MM.1S (cell line): Measurements from ENCODE around the gene MMP13.

Experiments
- DNase-seq: peaks from one replicate; pipeline ENCODE4 v3.0.0-alpha.2; 2015
- H2AFZ ChIP-seq: fragments of 300-600 bp; sonication (generic); 2 replicates; pipeline ENCODE4 v1.6.0; 2016; ENCODE audit warnings: antibody characterized with exemption, low read length
- H3F3A ChIP-seq: fragments of 300-600 bp; sonication (generic); 2 replicates; pipeline ENCODE4 v1.6.1; 2016; ENCODE audit warnings: mild to moderate bottlenecking, antibody characterized with exemption, low read length, moderate library complexity, mixed read lengths; ENCODE audit not compliant: insufficient read depth
- H3K27ac ChIP-seq: fragments of 300-600 bp; sonication (generic); 2 replicates; pipeline ENCODE4 v1.5.1; 2016; ENCODE audit warnings: mild to moderate bottlenecking, low read length
- H3K27me3 ChIP-seq: fragments of 300-600 bp; sonication (generic); replicated peaks from 2 replicates; pipeline ENCODE4 v1.6.0; 2016; ENCODE audit warnings: low read length; ENCODE audit not compliant: insufficient read depth
- H3K36me3 ChIP-seq: fragments of 300-600 bp; sonication (generic); replicated peaks from 2 replicates; pipeline ENCODE4 v1.6.1; 2016; ENCODE audit warnings: mild to moderate bottlenecking, low read length, mixed read lengths; ENCODE audit not compliant: insufficient read depth
- H3K4me1 ChIP-seq: fragments of 300-600 bp; sonication (generic); 2 replicates; pipeline ENCODE4 v1.6.1; 2016; ENCODE audit warnings: low read length, mixed read lengths
- H3K4me2 ChIP-seq: fragments of 300-600 bp; sonication (generic); 2 replicates; pipeline ENCODE4 v1.6.0; 2016; ENCODE audit warnings: low read depth, low read length
- H3K4me3 ChIP-seq: fragments of 300-600 bp; sonication (generic); 2 replicates; pipeline ENCODE4 v1.5.1; 2016; ENCODE audit warnings: low read length, mixed read lengths
- H3K79me2 ChIP-seq: fragments of 300-600 bp; sonication (generic); 2 replicates; pipeline ENCODE4 v1.6.1; 2016; ENCODE audit warnings: mixed run types, low read length, mixed read lengths
- H3K9ac ChIP-seq: fragments of 300-600 bp; sonication (generic); 2 replicates; pipeline ENCODE4 v1.6.1; 2016; ENCODE audit warnings: low read length, mixed read lengths
- H3K9me2 ChIP-seq: fragments of 300-600 bp; sonication (generic); replicated peaks from 2 replicates; pipeline ENCODE4 v1.6.1; 2016; ENCODE audit warnings: mild to moderate bottlenecking, low read length, mixed read lengths; ENCODE audit not compliant: insufficient read depth
- H3K9me3 ChIP-seq: fragments of 300-600 bp; sonication (generic); replicated peaks from 2 replicates; pipeline ENCODE4 v1.6.1; 2016; ENCODE audit warnings: mild to moderate bottlenecking, low read length, mixed read lengths; ENCODE audit not compliant: insufficient read depth
- H4K20me1 ChIP-seq: fragments of 300-600 bp; sonication (generic); 2 replicates; pipeline ENCODE4 v1.6.1; 2016; ENCODE audit warnings: mild to moderate bottlenecking, low read length, moderate library complexity, mixed read lengths; ENCODE audit not compliant: insufficient read depth
- EZH2 ChIP-seq: fragments of 300-600 bp; sonication (generic); optimal IDR thresholded peaks from 2 replicates; pipeline ENCODE3; 2017; ENCODE audit warnings: low read depth, mild to moderate bottlenecking, antibody characterized with exemption, low read length, mixed read lengths
- EZH2phosphoT487 ChIP-seq: fragments of 300-600 bp; sonication (generic); IDR thresholded peaks from 2 replicates; pipeline ENCODE4 v1.6.1; 2018; ENCODE audit warnings: antibody characterized with exemption, low read length
- TF ChIP-seq, protein P1 (sequence below): fragments of 300-600 bp; sonication (generic); IDR thresholded peaks from 2 replicates; pipeline ENCODE4 v1.5.1; 2016; ENCODE audit warnings: antibody characterized with exemption, low read length, mixed read lengths

The MMP13 gene

GRCh38 chr11:102925988-102926387 is 29.5 kb downstream of the MMP13 start:
- Histone ChIP-seq H3K79me2 (no peaks in the 10 kb centered on the region), H3K9ac (no peak overlapping the region), H3K27me3 (no peaks in the 10 kb centered on the region), H3K4me2 (no peak overlapping the region), H3K9me2 (no peaks in the 10 kb centered on the region), H3K4me1 (no peaks in the 10 kb centered on the region), H3K9me3 (no peaks in the 10 kb centered on the region), H3K36me3 (no peaks in the 10 kb centered on the region), H4K20me1 (no peaks in the 10 kb centered on the region), H3F3A (no peaks in the 10 kb centered on the region), H3K4me3 (no peak overlapping the region), H2AFZ (no peak overlapping the region), H3K27ac (no peak overlapping the region)
- no peak for DNase-seq
- TF ChIP-seq, protein P1, sequence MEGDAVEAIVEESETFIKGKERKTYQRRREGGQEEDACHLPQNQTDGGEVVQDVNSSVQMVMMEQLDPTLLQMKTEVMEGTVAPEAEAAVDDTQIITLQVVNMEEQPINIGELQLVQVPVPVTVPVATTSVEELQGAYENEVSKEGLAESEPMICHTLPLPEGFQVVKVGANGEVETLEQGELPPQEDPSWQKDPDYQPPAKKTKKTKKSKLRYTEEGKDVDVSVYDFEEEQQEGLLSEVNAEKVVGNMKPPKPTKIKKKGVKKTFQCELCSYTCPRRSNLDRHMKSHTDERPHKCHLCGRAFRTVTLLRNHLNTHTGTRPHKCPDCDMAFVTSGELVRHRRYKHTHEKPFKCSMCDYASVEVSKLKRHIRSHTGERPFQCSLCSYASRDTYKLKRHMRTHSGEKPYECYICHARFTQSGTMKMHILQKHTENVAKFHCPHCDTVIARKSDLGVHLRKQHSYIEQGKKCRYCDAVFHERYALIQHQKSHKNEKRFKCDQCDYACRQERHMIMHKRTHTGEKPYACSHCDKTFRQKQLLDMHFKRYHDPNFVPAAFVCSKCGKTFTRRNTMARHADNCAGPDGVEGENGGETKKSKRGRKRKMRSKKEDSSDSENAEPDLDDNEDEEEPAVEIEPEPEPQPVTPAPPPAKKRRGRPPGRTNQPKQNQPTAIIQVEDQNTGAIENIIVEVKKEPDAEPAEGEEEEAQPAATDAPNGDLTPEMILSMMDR = no peak
- TF ChIP-seq EZH2phosphoT487 (no peak), EZH2 (no peak)

DNA sequence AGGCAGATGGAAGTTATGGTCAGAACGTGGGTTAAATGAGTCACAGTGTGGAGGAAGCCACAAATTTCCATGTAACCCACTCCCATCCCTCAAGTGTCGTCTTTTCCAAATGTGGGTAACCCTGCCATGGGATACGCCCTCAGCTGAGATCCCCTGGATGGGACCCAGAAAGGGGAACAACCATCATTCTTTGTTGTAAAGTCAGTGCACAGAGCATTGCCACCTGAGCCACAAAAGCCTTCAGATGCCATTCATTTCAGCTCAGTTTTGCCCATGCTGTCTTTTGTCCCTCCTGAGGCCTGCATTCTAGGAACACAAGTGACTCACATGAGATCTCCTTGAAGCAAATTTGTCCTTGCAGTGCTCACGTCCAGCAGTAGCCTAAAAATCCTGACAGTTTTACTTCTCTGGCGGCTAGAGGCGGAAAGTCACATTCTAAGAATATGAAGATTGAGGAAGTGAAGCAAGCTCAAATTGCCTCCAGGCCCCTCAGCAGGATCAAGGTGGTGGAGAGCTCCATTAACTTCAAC is 30.6 kb downstream of the MMP13 start:
- Histone ChIP-seq H3K79me2 (no peaks in the 10 kb centered on the region), H3K27me3 (no peaks in the 10 kb centered on the region), H2AFZ (no peak overlapping the region), H4K20me1 (no peaks in the 10 kb centered on the region), H3F3A (no peaks in the 10 kb centered on the region), H3K4me1 (no peaks in the 10 kb centered on the region), H3K36me3 (no peaks in the 10 kb centered on the region), H3K4me2 (no peak overlapping the region), H3K9me3 (no peaks in the 10 kb centered on the region), H3K9ac (no peak overlapping the region), H3K4me3 (no peak overlapping the region), H3K27ac (no peak overlapping the region), H3K9me2 (no peaks in the 10 kb centered on the region)
- no peak for TF ChIP-seq EZH2
- TF ChIP-seq, protein P1 = no peak
- no peak for DNase-seq

DNA sequence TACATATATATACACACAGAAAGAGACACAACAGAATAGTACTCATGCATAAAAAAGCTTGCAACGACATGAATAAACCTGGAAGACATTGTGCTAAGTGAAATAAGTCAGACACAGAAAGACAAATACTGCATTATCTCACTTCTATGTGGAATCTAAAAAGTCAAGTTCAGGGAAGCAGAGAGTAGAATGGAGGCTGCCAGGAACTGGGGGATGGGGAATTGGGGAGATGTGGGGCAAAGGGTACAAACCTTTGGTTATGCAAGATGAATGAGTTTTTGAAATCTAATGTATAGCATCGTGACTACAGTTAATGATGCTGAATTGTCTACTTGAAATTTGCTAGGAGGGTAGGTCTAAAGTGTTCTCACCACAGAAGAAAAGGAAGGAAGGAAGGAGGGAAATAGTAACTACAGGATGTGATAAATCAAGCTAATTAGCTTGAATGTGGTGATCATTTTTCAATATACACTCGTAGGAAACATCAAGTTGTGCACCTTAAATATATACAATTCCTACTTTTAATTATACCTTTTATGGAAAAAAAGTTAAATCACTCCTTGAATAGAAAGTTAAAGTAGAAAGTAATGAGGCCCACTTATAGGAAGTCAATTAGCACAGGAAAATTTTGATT is 33.8 kb downstream of the MMP13 start:
- H3K4me3 ChIP-seq = no peak overlapping the region
- no peaks in the 10 kb centered on the region for H3K79me2 ChIP-seq
- H3F3A ChIP-seq = no peaks in the 10 kb centered on the region
- no peaks in the 10 kb centered on the region for H3K9me3 ChIP-seq
- no peak overlapping the region for H3K4me2 ChIP-seq
- H3K27ac ChIP-seq = no peak overlapping the region
- no peak overlapping the region for H3K9ac ChIP-seq
- DNase-seq = no peak
- no peaks in the 10 kb centered on the region for H4K20me1 ChIP-seq
- TF ChIP-seq, protein P1 = no peak
- TF ChIP-seq EZH2phosphoT487 = no peak
- TF ChIP-seq EZH2 = no peak
- H3K4me1 ChIP-seq = no peaks in the 10 kb centered on the region
- no peaks in the 10 kb centered on the region for H3K36me3 ChIP-seq
- H2AFZ ChIP-seq = no peak overlapping the region
- H3K27me3 ChIP-seq = no peaks in the 10 kb centered on the region
- no peaks in the 10 kb centered on the region for H3K9me2 ChIP-seq
